ENCODE measurements around the gene TBC1D1.
"Not testable (repeated sequence)": the region's sequence is repeated elsewhere in the genome, so short reads cannot be mapped to it uniquely, and the experiment has no call there.

The TBC1D1 gene

GRCh38 chr4:38009949-38010348 is 119.1 kb downstream of the TBC1D1 start:
- DNase-seq (ENCODE audit: extremely low read depth in 1 of 2, low read depth in 1 of 2): no peak

- DNase-seq (ENCODE audit: extremely low read depth in 1 of 2, low read depth in 1 of 2): no peak
Observed at GRCh38 chr4:38011511-38012162, 120.8 kb downstream of the TBC1D1 start.

GRCh38 chr4:38013461-38014366 is 122.8 kb downstream of the TBC1D1 start:
- no peak for DNase-seq (ENCODE audit: extremely low read depth in 1 of 2, low read depth in 1 of 2)

GRCh38 chr4:38014421-38014852 is 123.6 kb downstream of the TBC1D1 start:
- DNase-seq (ENCODE audit: extremely low read depth in 1 of 2, low read depth in 1 of 2): no peak

GRCh38 chr4:38015886-38016515 is 125.1 kb downstream of the TBC1D1 start:
- DNase-seq (ENCODE audit: extremely low read depth in 1 of 2, low read depth in 1 of 2): no peak

- DNase-seq (ENCODE audit: extremely low read depth in 1 of 2, low read depth in 1 of 2): no peak
Observed at GRCh38 chr4:38016698-38017097, 125.8 kb downstream of the TBC1D1 start.

GRCh38 chr4:38017609-38018008 is 126.7 kb downstream of the TBC1D1 start:
- no peak for DNase-seq (ENCODE audit: extremely low read depth in 1 of 2, low read depth in 1 of 2)

- DNase-seq (ENCODE audit: extremely low read depth in 1 of 2, low read depth in 1 of 2): no peak
Observed at GRCh38 chr4:38020386-38020785, 129.5 kb downstream of the TBC1D1 start.

GRCh38 chr4:38020961-38021360 is 130.1 kb downstream of the TBC1D1 start:
- not testable (repeated sequence) for DNase-seq (ENCODE audit: extremely low read depth in 1 of 2, low read depth in 1 of 2)

- no peak for DNase-seq (ENCODE audit: extremely low read depth in 1 of 2, low read depth in 1 of 2)
Observed at GRCh38 chr4:38021751-38022150, 130.9 kb downstream of the TBC1D1 start.

GRCh38 chr4:38023347-38024205 is 132.7 kb downstream of the TBC1D1 start:
- no peak for DNase-seq (ENCODE audit: extremely low read depth in 1 of 2, low read depth in 1 of 2)

GRCh38 chr4:38024206-38024509 is 133.3 kb downstream of the TBC1D1 start:
- no peak for DNase-seq (ENCODE audit: extremely low read depth in 1 of 2, low read depth in 1 of 2)

GRCh38 chr4:38025665-38026064 is 134.8 kb downstream of the TBC1D1 start:
- no peak for DNase-seq (ENCODE audit: extremely low read depth in 1 of 2, low read depth in 1 of 2)

- DNase-seq (ENCODE audit: extremely low read depth in 1 of 2, low read depth in 1 of 2): no peak
Observed at GRCh38 chr4:38026158-38026740, 135.4 kb downstream of the TBC1D1 start.

- DNase-seq (ENCODE audit: extremely low read depth in 1 of 2, low read depth in 1 of 2): no peak
Observed at GRCh38 chr4:38030023-38030422, 139.1 kb downstream of the TBC1D1 start.

- DNase-seq (ENCODE audit: extremely low read depth in 1 of 2, low read depth in 1 of 2): peak in 1 of 2 donors; percentile 3
Observed at GRCh38 chr4:38034986-38035882, 144.3 kb downstream of the TBC1D1 start.

- DNase-seq (ENCODE audit: extremely low read depth in 1 of 2, low read depth in 1 of 2): no peak
Observed at GRCh38 chr4:38036548-38036947, 145.7 kb downstream of the TBC1D1 start.

- DNase-seq (ENCODE audit: extremely low read depth in 1 of 2, low read depth in 1 of 2): no peak
Observed at GRCh38 chr4:38037612-38038011, 146.7 kb downstream of the TBC1D1 start.

- no peak for DNase-seq (ENCODE audit: extremely low read depth in 1 of 2, low read depth in 1 of 2)
Observed at GRCh38 chr4:38040619-38041018, 149.7 kb downstream of the TBC1D1 start.
